MM.1S (cell line): ENCODE data around the gene HGS.

Experiments
- CTCF ChIP-seq: fragments of 300-600 bp; sonication (generic); IDR thresholded peaks from 2 replicates; pipeline ENCODE4 v1.5.1; 2016; ENCODE audit warnings: antibody characterized with exemption, low read length, mixed read lengths
- EZH2phosphoT487 ChIP-seq: fragments of 300-600 bp; sonication (generic); IDR thresholded peaks from 2 replicates; pipeline ENCODE4 v1.6.1; 2018; ENCODE audit warnings: antibody characterized with exemption, low read length

- TF ChIP-seq EZH2phosphoT487 (no peak), CTCF (no peak)
These were observed 32.9 kb upstream of the HGS start for GRCh38 chr17:81650951-81651350.
